NCI-H1694 treated with DMSO at 0.1 percent for 48 hours (cell line): ENCODE measurements around the gene FYB1.

Experiments used
- DNase-seq: peaks from one replicate; lab custom pipeline; 2025; lab: John Stamatoyannopoulos, UW

The FYB1 gene

GRCh38 chr5:39203951-39204350, 15.4 kb downstream of the FYB1 start:
- no peak for DNase-seq

- no peak for DNase-seq
These were observed 16.0 kb downstream of the FYB1 start for GRCh38 chr5:39203275-39203922.

GRCh38 chr5:39202597-39203274, 16.6 kb downstream of the FYB1 start:
- DNase-seq, result no peak

- no peak for DNase-seq
These were observed 17.4 kb downstream of the FYB1 start for GRCh38 chr5:39201781-39202596.

GRCh38 chr5:39201160-39201780, 18.1 kb downstream of the FYB1 start:
- DNase-seq, result no peak

- no peak for DNase-seq
These were observed 19.3 kb downstream of the FYB1 start for GRCh38 chr5:39200081-39200480.

- no peak for DNase-seq
These were observed 20.0 kb downstream of the FYB1 start for GRCh38 chr5:39199335-39199734.

GRCh38 chr5:39198127-39198526, 21.2 kb downstream of the FYB1 start:
- DNase-seq, result no peak

- DNase-seq, result no peak
These were observed 21.8 kb downstream of the FYB1 start for GRCh38 chr5:39197556-39197955.

GRCh38 chr5:39195198-39195826, 24.1 kb downstream of the FYB1 start:
- no peak for DNase-seq

GRCh38 chr5:39194466-39195136, 24.8 kb downstream of the FYB1 start:
- DNase-seq, result no peak

- DNase-seq, result no peak
These were observed 25.6 kb downstream of the FYB1 start for GRCh38 chr5:39193553-39194465.

- DNase-seq, result no peak
These were observed 26.8 kb downstream of the FYB1 start for GRCh38 chr5:39192450-39193160.

- DNase-seq, result no peak
These were observed 28.1 kb downstream of the FYB1 start for GRCh38 chr5:39191216-39191615.

- no peak for DNase-seq
These were observed 28.9 kb downstream of the FYB1 start for GRCh38 chr5:39190311-39191102.

- DNase-seq, result no peak
These were observed 29.9 kb downstream of the FYB1 start for GRCh38 chr5:39189292-39189955.

- no peak for DNase-seq
These were observed 31.3 kb downstream of the FYB1 start for GRCh38 chr5:39187831-39188731.
